HG02981 (cell line): Measurements from ENCODE around the gene LGALS1.
"Not testable (repeated sequence)": the region's sequence is repeated elsewhere in the genome, so short reads cannot be mapped to it uniquely, and the experiment has no call there.

Experiments
- ATAC-seq: cut with Tn5 transposase; IDR thresholded peaks from one replicate; pipeline ENCODE4 v1.9.1; 2021; ENCODE audit warnings: mild to moderate bottlenecking, moderate library complexity; ENCODE audit not compliant: unreplicated experiment

LGALS1 gene

GRCh38 chr22:37684803-37685615 is 9.6 kb downstream of the LGALS1 start:
- no peak for ATAC-seq

- ATAC-seq, result peak; percentile 66
These were observed 10.9 kb downstream of the LGALS1 start, which contains the start of gene NOL12 for GRCh38 chr22:37686002-37686982. TSS of gene NOL12 (plus strand) at chr22:37686343. CDS start at chr22:37686393, 50 bp downstream.

DNA sequence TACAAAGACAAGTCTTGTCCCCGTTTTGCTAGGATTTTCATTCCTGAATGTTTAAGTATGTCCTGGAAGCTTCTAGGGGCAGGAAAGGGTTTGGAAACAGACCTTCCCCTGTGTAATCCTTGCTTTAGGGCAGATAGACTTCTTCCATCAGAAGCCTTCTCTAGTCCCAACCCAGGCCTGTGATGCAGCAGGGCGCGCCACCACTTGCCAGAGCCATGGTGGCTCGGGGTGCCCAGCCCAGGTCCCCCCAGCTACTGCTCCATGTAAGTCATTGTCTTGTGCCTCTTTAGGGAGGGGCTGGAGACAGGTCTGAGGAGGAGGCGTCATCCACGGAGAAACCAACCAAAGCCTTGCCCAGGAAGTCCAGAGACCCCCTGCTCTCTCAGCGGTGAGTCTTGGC is 15.0 kb downstream of the LGALS1 start:
- no peak for ATAC-seq

- ATAC-seq, result no peak
These were observed 15.6 kb downstream of the LGALS1 start for GRCh38 chr22:37690901-37691504.

DNA sequence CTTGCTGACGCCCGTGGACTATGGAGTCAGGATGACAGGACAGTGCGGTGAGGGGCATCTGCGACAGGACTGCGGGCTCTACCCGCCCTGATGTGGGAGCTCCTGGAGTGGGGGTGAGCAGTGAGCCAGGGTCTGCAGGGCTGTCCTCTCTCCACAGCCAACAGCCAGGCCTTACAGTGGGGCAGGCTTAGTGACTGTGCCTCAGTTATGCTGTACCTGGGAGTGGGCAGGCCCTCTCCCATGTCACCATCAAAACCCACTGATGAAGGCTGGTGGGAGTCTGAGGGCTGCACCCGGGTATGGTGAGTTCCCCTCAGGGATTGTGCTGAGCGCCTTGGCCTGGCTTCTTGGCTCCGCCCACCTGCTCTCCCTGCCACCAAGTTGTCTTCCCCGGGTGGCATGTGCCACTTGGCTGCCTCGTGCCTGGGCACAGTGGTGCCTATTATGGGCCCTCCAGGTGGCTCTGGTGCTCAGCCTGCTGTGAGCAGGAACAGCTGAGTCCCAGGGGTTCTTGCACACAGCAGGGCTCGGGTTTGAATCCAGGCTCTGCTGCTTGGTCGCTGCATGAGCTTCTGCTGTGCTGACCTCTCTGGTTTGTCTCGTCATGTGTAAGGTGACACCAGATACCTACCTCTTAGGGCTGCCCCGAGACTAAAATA is 17.3 kb downstream of the LGALS1 start:
- ATAC-seq, result no peak

- ATAC-seq, result not testable (repeated sequence)
These were observed 18.7 kb downstream of the LGALS1 start for GRCh38 chr22:37694131-37694530.

- not testable (repeated sequence) for ATAC-seq
These were observed 20.8 kb downstream of the LGALS1 start for GRCh38 chr22:37696260-37696656.

- peak; percentile 87 for ATAC-seq
These were observed 21.5 kb downstream of the LGALS1 start, which contains the start of gene TRIOBP for GRCh38 chr22:37696657-37697537. TSS of gene TRIOBP (plus strand) at chr22:37697048. CDS start at chr22:37701366, 4,318 bp downstream.

DNA sequence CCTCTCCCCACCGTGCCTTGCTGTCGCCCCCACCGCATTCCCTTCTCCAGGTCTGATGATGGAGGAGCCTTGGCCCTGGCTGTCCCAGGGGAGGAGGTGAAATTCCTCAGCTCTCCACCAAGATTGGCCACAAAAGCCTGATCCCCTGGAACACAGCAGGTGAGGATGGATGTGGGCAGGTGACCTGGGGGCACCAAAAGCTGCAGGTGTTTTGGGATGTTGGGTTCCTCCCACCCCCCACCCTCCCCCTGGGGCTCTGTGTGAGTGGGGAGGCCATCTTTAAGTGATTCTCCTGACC is 22.1 kb downstream of the LGALS1 start:
- ATAC-seq, result no peak

DNA sequence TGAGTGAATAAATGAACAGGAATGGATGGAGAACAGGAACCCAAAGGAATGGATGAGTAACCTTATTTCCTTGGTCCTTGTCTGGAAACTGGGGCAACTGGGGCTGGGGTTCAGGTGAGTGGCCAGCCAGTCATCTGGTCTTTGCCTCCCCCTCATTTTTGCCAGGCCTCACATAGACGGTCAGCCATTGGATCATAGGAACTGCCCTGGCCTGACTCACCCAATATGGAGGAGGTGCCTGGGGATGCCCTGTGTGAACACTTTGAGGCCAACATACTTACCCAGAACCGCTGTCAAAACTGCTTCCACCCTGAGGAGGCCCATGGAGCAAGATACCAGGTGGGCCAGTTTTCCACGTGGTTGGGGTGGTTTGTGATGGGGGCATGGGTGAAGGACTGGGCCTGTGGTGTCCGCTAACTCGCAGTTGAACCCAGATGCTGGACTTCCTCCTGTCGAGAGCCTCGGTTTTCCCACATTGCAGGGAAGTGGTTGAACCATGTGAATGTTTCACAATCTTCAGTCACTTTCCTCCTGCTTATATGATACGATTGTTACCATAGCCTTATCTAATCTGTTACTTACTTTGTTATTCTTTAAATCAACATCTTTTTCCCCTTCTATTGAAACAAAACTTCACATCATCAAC is 25.8 kb downstream of the LGALS1 start:
- ATAC-seq, result no peak

- no peak for ATAC-seq
These were observed 28.5 kb downstream of the LGALS1 start for GRCh38 chr22:37703906-37704305.

- no peak for ATAC-seq
These were observed 29.2 kb downstream of the LGALS1 start for GRCh38 chr22:37704645-37705044.

DNA sequence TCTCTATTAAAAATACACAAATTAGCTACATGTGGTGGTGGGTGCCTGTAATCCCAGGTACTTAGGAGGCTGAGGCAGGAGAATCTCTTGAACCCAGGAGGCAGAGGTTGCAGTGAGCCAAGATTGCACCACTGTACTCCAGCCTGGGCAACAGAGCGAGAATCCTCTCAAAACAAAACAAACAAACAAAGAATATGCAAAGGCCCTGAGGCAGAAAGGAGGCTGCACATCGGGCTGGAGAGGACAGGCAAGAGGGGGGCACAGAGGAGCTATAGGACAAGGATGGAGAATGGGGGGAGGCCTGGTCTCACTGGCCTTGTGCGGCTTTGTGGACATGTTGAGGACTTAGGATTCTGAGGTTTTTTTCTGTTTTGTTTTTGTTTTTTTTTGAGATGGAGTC is 29.8 kb downstream of the LGALS1 start:
- no peak for ATAC-seq

DNA sequence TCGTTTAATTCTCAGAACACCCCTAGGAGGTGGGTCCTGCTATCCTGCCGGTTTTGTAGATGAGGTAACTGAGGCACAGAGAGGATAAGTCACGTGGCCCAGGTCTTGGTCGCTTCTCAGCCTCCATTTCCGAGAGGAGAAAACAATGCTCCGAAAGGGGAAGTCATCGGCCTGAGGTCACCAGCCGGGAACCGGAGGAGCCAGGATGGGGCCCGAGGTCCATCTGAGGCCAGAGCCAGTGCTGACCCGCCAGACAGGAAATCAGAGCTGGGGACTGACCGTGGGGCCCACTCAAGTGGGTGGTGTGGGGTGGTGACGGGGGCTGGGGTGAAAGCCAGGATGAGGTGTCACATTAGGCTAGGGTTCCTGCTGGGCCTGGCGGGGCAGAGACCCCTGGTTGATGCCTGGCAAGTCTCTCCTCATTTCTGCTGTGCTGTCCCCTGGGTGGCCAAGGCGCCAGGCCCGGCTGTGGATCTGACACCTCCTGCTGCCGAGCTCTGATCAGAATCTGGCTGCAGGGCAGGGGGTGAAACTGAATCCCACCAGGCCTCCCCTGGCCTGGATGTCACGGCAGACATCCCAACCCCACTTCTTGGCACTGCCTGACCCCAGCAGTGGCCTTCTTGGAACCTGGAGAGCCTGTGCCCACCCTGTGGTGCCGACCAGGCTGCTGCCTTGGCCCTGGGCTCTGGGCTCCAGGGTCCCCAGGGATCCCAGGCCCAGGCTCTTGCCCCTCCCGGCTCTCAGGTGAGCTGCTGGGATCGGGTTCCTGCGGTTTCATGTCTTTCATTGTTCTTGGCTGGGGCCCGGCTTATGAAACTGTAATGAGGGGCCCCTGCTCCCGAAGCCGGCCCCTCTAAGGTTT is 33.4 kb downstream of the LGALS1 start:
- ATAC-seq, result no peak

GRCh38 chr22:37709445-37709765 is 34.0 kb downstream of the LGALS1 start:
- ATAC-seq, result no peak

DNA sequence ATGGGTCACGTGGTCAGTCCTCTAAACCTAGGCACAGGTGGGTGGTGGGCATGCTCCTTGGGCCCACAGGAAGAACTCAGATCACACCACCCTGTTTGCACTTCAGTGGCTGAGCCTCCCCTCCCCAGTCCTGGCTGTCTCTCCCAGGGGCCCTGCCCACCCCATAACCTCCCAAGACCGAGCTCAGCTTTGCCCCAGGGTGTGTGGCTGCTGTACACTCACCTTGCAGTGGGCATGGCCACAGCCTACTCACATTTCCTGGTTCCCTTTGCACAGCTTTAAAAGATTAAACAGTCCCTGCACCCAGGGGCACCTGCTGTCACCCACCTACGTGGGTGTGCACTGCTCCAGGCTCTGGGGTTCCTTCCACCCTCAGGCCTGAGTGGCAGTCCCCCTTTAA is 35.2 kb downstream of the LGALS1 start:
- no peak for ATAC-seq

DNA sequence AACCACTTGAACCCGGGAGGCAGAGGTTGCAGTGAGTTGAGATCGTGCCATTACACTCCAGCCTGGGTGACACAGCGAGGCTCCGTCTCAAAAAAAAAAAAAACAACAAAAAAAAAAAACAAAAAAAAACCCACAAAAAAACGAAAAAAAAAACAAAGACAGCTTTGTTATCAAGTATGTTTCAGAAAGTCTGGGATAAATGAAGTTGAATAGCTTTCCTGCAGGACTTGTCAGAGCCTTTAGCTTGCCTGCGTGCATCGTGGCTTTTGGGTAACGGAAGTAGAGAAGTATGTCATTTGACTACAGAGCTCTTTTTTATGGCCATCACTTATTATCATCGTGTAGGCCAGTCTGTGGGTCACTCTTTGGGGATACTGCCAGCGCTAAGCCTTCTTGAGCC is 36.1 kb downstream of the LGALS1 start:
- ATAC-seq, result no peak

- no peak for ATAC-seq
These were observed 38.3 kb downstream of the LGALS1 start for GRCh38 chr22:37713761-37714160.

- ATAC-seq, result no peak
These were observed 39.2 kb downstream of the LGALS1 start for GRCh38 chr22:37714634-37715033.
